Measurements from ENCODE around the gene TIGD6. TPM values are rescaled to one million over a fixed set of nuclear protein-coding genes. Genes with fewer than 3 reads are reported as not detected.

Gene TIGD6
- total and polyA plus RNA-seq, 4 donors: 1.3 to 2.9 (median 2.1) TPM

DNA sequence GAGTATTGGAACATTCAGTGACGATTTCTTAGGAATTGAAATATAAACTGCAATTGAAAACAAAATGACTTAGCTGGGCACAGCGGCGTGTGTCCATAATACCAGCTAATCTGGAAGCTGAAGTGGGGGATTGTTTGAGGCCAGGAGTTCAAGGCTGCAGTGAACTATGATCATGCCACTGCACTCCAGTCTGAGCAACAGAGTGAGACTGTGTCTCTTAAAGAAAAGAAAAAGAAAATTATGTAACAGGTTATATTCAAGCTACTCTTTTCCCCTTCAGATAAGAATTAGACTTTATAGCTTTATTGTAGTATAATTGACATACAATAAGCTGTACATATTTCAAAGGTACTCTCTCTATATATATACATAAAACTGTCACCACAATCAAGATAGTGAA lies 33.5 kb downstream of the TIGD6 start (continued):
- TF ChIP-seq, protein P1, sequence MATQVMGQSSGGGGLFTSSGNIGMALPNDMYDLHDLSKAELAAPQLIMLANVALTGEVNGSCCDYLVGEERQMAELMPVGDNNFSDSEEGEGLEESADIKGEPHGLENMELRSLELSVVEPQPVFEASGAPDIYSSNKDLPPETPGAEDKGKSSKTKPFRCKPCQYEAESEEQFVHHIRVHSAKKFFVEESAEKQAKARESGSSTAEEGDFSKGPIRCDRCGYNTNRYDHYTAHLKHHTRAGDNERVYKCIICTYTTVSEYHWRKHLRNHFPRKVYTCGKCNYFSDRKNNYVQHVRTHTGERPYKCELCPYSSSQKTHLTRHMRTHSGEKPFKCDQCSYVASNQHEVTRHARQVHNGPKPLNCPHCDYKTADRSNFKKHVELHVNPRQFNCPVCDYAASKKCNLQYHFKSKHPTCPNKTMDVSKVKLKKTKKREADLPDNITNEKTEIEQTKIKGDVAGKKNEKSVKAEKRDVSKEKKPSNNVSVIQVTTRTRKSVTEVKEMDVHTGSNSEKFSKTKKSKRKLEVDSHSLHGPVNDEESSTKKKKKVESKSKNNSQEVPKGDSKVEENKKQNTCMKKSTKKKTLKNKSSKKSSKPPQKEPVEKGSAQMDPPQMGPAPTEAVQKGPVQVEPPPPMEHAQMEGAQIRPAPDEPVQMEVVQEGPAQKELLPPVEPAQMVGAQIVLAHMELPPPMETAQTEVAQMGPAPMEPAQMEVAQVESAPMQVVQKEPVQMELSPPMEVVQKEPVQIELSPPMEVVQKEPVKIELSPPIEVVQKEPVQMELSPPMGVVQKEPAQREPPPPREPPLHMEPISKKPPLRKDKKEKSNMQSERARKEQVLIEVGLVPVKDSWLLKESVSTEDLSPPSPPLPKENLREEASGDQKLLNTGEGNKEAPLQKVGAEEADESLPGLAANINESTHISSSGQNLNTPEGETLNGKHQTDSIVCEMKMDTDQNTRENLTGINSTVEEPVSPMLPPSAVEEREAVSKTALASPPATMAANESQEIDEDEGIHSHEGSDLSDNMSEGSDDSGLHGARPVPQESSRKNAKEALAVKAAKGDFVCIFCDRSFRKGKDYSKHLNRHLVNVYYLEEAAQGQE (IDR thresholded peaks at IDR 0.05): no peak
- no peak for TF ChIP-seq JUND (IDR thresholded peaks at IDR 0.05)
- TF ChIP-seq, protein P2, sequence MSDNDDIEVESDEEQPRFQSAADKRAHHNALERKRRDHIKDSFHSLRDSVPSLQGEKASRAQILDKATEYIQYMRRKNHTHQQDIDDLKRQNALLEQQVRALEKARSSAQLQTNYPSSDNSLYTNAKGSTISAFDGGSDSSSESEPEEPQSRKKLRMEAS (IDR thresholded peaks at IDR 0.05): no peak
- TF ChIP-seq FOXA2 (IDR thresholded peaks at IDR 0.05): no peak

DNA sequence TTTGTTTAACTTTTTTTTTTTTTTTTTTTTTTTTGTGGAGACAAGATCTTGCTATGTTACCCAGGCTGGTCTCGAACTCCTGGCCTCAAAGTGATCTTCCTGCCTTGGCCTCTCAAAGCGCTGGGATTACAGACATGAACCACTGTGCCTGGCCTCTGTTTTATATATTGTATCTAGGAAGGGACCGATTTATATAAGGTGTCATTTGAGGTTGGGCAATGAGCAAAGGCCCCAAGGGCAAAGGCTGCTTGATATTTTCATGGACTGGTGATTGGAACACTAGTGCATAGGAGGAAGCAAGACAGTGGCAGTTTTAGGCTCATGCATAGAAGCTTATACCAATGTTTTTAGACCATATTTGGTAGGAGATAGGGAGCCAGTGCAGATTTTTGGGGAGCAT lies 36.7 kb downstream of the TIGD6 start:
- no peaks in the 10 kb centered on the region for H3K27me3 ChIP-seq (ENCODE audit: control insufficient read depth in 4 of 4, insufficient read depth in 4 of 4, low read length in 3 of 4)
- no peak for DNase-seq (ENCODE audit: low spot score)
- no peaks in the 10 kb centered on the region for H3K9me3 ChIP-seq (ENCODE audit: control insufficient read depth in 4 of 4, low read length in 3 of 4)
- H3K4me1 ChIP-seq (ENCODE audit: control insufficient read depth in 4 of 4, insufficient read depth in 4 of 4, low read length in 3 of 4): peaks cover 0 to 11% (median 6%) of the 10 kb centered on the region in 4 donors
- no peaks in the 10 kb centered on the region for H3K36me3 ChIP-seq (ENCODE audit: control insufficient read depth in 4 of 4, insufficient read depth in 3 of 4, low read depth in 1 of 4, low read length in 3 of 4)
- H3K4me3 ChIP-seq (ENCODE audit: low read depth in 1 of 3, low read length in 3 of 3): no peak overlapping the region
- 94% methylated on average over 3 of the region's 3 CpGs for WGBS
- TF ChIP-seq RAD21 (IDR thresholded peaks at IDR 0.05) (no peak), JUND (IDR thresholded peaks at IDR 0.05) (no peak), NR2F2 (IDR thresholded peaks at IDR 0.05) (no peak), YY1 (IDR thresholded peaks at IDR 0.05) (no peak), SP1 (IDR thresholded peaks at IDR 0.05) (no peak), GABPA (IDR thresholded peaks at IDR 0.05 in 1 of 2, conservative IDR thresholded peaks at IDR 0.05 in 1 of 2) (no peak), HNF4G (IDR thresholded peaks at IDR 0.05) (no peak), HNF4A (conservative IDR thresholded peaks at IDR 0.05) (no peak), TAF1 (conservative IDR thresholded peaks at IDR 0.05) (no peak), EGR1 (IDR thresholded peaks at IDR 0.05; ENCODE audit: low read depth in 2 of 2) (no peak), RXRA (IDR thresholded peaks at IDR 0.05) (no peak), FOXA2 (IDR thresholded peaks at IDR 0.05) (no peak), FOXA1 (IDR thresholded peaks at IDR 0.05) (no peak)
- TF ChIP-seq, protein P3, sequence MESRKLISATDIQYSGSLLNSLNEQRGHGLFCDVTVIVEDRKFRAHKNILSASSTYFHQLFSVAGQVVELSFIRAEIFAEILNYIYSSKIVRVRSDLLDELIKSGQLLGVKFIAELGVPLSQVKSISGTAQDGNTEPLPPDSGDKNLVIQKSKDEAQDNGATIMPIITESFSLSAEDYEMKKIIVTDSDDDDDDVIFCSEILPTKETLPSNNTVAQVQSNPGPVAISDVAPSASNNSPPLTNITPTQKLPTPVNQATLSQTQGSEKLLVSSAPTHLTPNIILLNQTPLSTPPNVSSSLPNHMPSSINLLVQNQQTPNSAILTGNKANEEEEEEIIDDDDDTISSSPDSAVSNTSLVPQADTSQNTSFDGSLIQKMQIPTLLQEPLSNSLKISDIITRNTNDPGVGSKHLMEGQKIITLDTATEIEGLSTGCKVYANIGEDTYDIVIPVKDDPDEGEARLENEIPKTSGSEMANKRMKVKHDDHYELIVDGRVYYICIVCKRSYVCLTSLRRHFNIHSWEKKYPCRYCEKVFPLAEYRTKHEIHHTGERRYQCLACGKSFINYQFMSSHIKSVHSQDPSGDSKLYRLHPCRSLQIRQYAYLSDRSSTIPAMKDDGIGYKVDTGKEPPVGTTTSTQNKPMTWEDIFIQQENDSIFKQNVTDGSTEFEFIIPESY (IDR thresholded peaks at IDR 0.05): no peak
- TF ChIP-seq, protein P4, sequence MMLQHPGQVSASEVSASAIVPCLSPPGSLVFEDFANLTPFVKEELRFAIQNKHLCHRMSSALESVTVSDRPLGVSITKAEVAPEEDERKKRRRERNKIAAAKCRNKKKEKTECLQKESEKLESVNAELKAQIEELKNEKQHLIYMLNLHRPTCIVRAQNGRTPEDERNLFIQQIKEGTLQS (IDR thresholded peaks at IDR 0.05): no peak
- TF ChIP-seq, protein P2 (IDR thresholded peaks at IDR 0.05): no peak
- TF ChIP-seq, protein P5, sequence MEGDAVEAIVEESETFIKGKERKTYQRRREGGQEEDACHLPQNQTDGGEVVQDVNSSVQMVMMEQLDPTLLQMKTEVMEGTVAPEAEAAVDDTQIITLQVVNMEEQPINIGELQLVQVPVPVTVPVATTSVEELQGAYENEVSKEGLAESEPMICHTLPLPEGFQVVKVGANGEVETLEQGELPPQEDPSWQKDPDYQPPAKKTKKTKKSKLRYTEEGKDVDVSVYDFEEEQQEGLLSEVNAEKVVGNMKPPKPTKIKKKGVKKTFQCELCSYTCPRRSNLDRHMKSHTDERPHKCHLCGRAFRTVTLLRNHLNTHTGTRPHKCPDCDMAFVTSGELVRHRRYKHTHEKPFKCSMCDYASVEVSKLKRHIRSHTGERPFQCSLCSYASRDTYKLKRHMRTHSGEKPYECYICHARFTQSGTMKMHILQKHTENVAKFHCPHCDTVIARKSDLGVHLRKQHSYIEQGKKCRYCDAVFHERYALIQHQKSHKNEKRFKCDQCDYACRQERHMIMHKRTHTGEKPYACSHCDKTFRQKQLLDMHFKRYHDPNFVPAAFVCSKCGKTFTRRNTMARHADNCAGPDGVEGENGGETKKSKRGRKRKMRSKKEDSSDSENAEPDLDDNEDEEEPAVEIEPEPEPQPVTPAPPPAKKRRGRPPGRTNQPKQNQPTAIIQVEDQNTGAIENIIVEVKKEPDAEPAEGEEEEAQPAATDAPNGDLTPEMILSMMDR (IDR thresholded peaks at IDR 0.05; ENCODE audit: low read depth, low read length, missing input control): no peak
- TF ChIP-seq, protein P1 (IDR thresholded peaks at IDR 0.05): no peak
- no peak overlapping the region for H3K27ac ChIP-seq (ENCODE audit: low read depth in 1 of 2, low read length in 2 of 2)
- no peak overlapping the region for H3K9ac ChIP-seq (ENCODE audit: low read depth in 1 of 2, low read length in 2 of 2)
